ENCODE measurements around the gene PPP2R2B. TPM values are rescaled to one million over a fixed set of nuclear protein-coding genes. Genes with fewer than 3 reads are reported as not detected.

The PPP2R2B gene
- total and polyA plus RNA-seq, 2 donors (not counting 3 experiments of a cell fraction or from before 2014, with no cell fraction given), result not detected

DNA sequence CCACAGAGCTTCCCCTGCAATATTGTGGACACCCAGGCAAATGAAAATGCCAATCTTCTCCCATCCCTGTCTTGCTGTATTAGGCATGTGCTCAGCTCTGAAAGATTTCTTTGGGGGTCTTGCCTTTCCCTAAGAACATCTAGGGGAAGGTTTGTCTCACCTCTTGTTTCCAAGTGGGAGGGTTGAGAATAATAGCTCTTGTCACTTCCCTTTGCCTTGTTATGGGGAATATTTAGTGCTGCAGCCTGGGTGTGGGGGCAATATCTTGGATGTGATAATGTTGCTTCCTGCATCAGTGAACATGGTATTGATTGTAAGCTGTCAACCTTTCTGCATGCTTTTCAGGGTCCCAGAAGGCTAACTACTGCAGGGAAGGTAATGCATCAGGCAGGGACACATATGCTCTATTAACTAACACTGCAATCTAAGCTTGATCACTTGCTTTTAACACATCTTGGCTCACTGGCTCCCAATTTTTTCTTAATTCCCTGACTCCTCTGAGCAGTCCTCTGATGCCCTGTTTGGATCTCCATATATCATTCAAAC, 296.4 kb downstream of the PPP2R2B start:
- H3K27ac ChIP-seq (ENCODE audit: insufficient read depth, low read depth, low read length), result no peak overlapping the region
- H3K9me1 ChIP-seq (replicated peaks; ENCODE audit: control insufficient read depth, extremely low read depth, insufficient read depth, low read length), result no peaks in the 10 kb centered on the region
- H3K79me2 ChIP-seq (ENCODE audit: control insufficient read depth, insufficient read depth, low read length), result no peaks in the 10 kb centered on the region
- ChIA-PET CTCF (no interaction called here), POLR2A (no interaction called here)
- H4K20me1 ChIP-seq (replicated peaks; ENCODE audit: control insufficient read depth, extremely low read depth, insufficient read depth, low read length), result no peaks in the 10 kb centered on the region
- no TSS peak for BruUV-seq (replicated peaks)
- DNase-seq (ENCODE audit: low read depth, low spot score), result no peak
- H3K4me2 ChIP-seq (ENCODE audit: insufficient read depth, low read length), result no peak overlapping the region
- no peaks in the 10 kb centered on the region for H3K27me3 ChIP-seq (ENCODE audit: control insufficient read depth in 2 of 2, insufficient read depth in 2 of 2, low read length in 2 of 2)
- no peak overlapping the region for H3K9ac ChIP-seq (replicated peaks; ENCODE audit: extremely low read depth, insufficient read depth, low read length)
- dilution Hi-C loops (cut with MboI; ENCODE audit: extremely low pct_ligation_motif_present, low sequenced_read_pairs) (no loop called here), intact Hi-C loops (cut with micrococcal nuclease) (no loop called here)
- H3K36me3 ChIP-seq (ENCODE audit: control insufficient read depth in 2 of 2, extremely low read depth in 1 of 2, insufficient read depth in 2 of 2, low read length in 2 of 2), result no peaks in the 10 kb centered on the region
- TF ChIP-seq, protein P1, sequence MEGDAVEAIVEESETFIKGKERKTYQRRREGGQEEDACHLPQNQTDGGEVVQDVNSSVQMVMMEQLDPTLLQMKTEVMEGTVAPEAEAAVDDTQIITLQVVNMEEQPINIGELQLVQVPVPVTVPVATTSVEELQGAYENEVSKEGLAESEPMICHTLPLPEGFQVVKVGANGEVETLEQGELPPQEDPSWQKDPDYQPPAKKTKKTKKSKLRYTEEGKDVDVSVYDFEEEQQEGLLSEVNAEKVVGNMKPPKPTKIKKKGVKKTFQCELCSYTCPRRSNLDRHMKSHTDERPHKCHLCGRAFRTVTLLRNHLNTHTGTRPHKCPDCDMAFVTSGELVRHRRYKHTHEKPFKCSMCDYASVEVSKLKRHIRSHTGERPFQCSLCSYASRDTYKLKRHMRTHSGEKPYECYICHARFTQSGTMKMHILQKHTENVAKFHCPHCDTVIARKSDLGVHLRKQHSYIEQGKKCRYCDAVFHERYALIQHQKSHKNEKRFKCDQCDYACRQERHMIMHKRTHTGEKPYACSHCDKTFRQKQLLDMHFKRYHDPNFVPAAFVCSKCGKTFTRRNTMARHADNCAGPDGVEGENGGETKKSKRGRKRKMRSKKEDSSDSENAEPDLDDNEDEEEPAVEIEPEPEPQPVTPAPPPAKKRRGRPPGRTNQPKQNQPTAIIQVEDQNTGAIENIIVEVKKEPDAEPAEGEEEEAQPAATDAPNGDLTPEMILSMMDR (IDR thresholded peaks at IDR 0.05; ENCODE audit: extremely low read depth in 1 of 2, insufficient read depth in 1 of 2, low read depth in 1 of 2, low read length in 2 of 2), result no peak
- TF ChIP-seq MYC (IDR thresholded peaks at IDR 0.05; ENCODE audit: low read depth, low read length) (no peak), POLR2AphosphoS5 (IDR thresholded peaks at IDR 0.05; ENCODE audit: insufficient read depth, low read depth, low read length) (no peak), POLR2A (IDR thresholded peaks at IDR 0.05; ENCODE audit: low read depth, low read length) (no peak), FOS (IDR thresholded peaks at IDR 0.05; ENCODE audit: borderline replicate concordance, insufficient read depth, low read length) (no peak), JUN (IDR thresholded peaks at IDR 0.05; ENCODE audit: borderline replicate concordance, insufficient read depth, insufficient read length, low read depth) (no peak), GATA2 (IDR thresholded peaks at IDR 0.05; ENCODE audit: insufficient read depth, insufficient read length, low read depth, low read length) (no peak), EZH2 (IDR thresholded peaks at IDR 0.05; ENCODE audit: borderline replicate concordance, low read depth, low read length, severe bottlenecking) (no peak)
- TF ChIP-seq, protein P2, sequence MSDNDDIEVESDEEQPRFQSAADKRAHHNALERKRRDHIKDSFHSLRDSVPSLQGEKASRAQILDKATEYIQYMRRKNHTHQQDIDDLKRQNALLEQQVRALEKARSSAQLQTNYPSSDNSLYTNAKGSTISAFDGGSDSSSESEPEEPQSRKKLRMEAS (IDR thresholded peaks at IDR 0.05; ENCODE audit: insufficient read depth, insufficient read length), result no peak
- no peaks in the 10 kb centered on the region for H3K9me3 ChIP-seq (replicated peaks; ENCODE audit: control insufficient read depth, insufficient read depth, low read length)
- no peak overlapping the region for H3K4me3 ChIP-seq (replicated peaks in 1 of 3; ENCODE audit: insufficient read depth in 1 of 3, low read depth in 1 of 3, low read length in 3 of 3)
- no peak for FAIRE-seq
- H2AFZ ChIP-seq (ENCODE audit: low read depth, low read length), result no peak overlapping the region
- no peaks in the 10 kb centered on the region for H3K4me1 ChIP-seq (ENCODE audit: control insufficient read depth, extremely low read depth, insufficient read depth, low read length)
